Ovary (tissue), 9 donors: ENCODE data around the gene ZNF254. TPM values are rescaled to one million over a fixed set of nuclear protein-coding genes. Genes with fewer than 3 reads are reported as not detected.

Source experiments
- DNase-seq, 5 donors: peaks; one replicate each; pipeline ENCODE4 v3.0.0-alpha.2; 2019 to 2020
- H3K27ac ChIP-seq, 2 donors: fragments of 200-600 bp; one replicate each; pipeline versions ENCODE4 v1.5.1 to v1.8.0; 2019 to 2022
- H3K27me3 ChIP-seq: fragments of 200-600 bp; one replicate; pipeline ENCODE4 v1.8.0; 2022
- H3K36me3 ChIP-seq: fragments of 200-600 bp; sonication (generic); one replicate; pipeline ENCODE4 v1.5.1; 2019
- H3K4me1 ChIP-seq: one replicate; pipeline ENCODE4 v1.8.1; 2013; ENCODE audit warnings: mild to moderate bottlenecking, moderate library complexity; ENCODE audit not compliant: insufficient read depth
- H3K4me3 ChIP-seq: fragments of 200-600 bp; sonication (generic); one replicate; pipeline ENCODE4 v1.5.1; 2017
- H3K9me3 ChIP-seq, 2 donors: fragments of 200-600 bp in 1 of 2; sonication (generic) in 1 of 2; one replicate each; pipeline versions ENCODE4 v1.5.1 to v1.8.1; 2013 to 2019; ENCODE audit warnings: mild to moderate bottlenecking in 1 of 2, moderate library complexity in 1 of 2
- CTCF ChIP-seq, 3 donors: fragments of 450-650 bp in 2 of 3; fragments of 200-600 bp in 1 of 3; IDR thresholded peaks; one replicate each; pipeline versions ENCODE4 v1.5.1 to v1.8.0; 2016 to 2022; ENCODE audit warnings: antibody characterized with exemption in 3 of 3, mild to moderate bottlenecking in 1 of 3
- EP300 ChIP-seq: sonication (generic); formaldehyde crosslinking; IDR thresholded peaks from one replicate; pipeline ENCODE4 v1.6.1; 2017; ENCODE audit warnings: antibody characterized with exemption
- POLR2A ChIP-seq: fragments of 450-650 bp; IDR thresholded peaks from one replicate; pipeline ENCODE4 v1.6.1; 2017; ENCODE audit warnings: antibody characterized with exemption, mild to moderate bottlenecking, moderate library complexity
- WGBS, 3 donors: extraction: QIAGEN DNeasy Blood & Tissue Kit in 1 of 3; methylation state at CpG; one replicate each; pipeline versions ENCODE4 v1.1.5 to v1.1.7; 2013 to 2017; 5-methylcytosine and 5-hydroxymethylcytosine counted together
- intact Hi-C, 4 donors: fragments of 100-400 bp; cut with DNase I; formaldehyde crosslinking; loops; one replicate each; pipeline versions ENCODE4 v1.11.0 to v1.15.1; 2022 to 2023
- polyA plus RNA-seq, 2 donors: library from polyadenylated mRNA; stranded (reverse); fragments of 200-250 nt in 1 of 2; fragments of 350-450 nt in 1 of 2; fragmentation: Illumina TruSeq in 1 of 2; extraction: RNeasy Lipid Tissue Mini Kit (QIAGEN cat#74804) in 1 of 2; gene quantifications; one replicate each; pipeline ENCODE4 v1.2.3, GENCODE V29; 2013 to 2014
- total RNA-seq, 7 donors: library from RNA; depleted of rRNA in 2 of 7; stranded (reverse); fragments of >200 nt in 2 of 7; fragmentation: NEBNext Ultra II Directional in 3 of 7; extraction: Animal tissue kit (Norgen Biotek cat#: 25700) in 3 of 7; gene quantifications; one replicate each; pipeline versions ENCODE4 v1.1.0 to v1.2.4, GENCODE V29; 2016 to 2023
- donor health status: DM: no; HTN: no; CAD: no; lungs with moderate emphysema.
- donor health status: DM: no; HTN: no; CAD: no.
- donor health status: Bipolar disorder and iron deficiency.
- donor health status: DM: yes; HTN: yes; CAD: no.
- donor health status: DM: no; HTN: no; CAD: no.
- donor health status: DM: yes; HTN: yes; CAD: no.

The ZNF254 gene
- total and polyA plus RNA-seq, 9 donors, result 9.5 to 30.2 (median 22.3) TPM

GRCh38 chr19:24140099-24140498, 53.1 kb downstream of the ZNF254 start:
- H3K4me3 ChIP-seq, result no peak overlapping the region
- H3K27ac ChIP-seq, result no peak overlapping the region
- no peak for DNase-seq
- peaks cover 2 to 32% of the 10 kb centered on the region in 2 donors for H3K9me3 ChIP-seq
- TF ChIP-seq EP300, result no peak
- TF ChIP-seq CTCF (IDR thresholded peaks at IDR 0.05), result no peak
- no peak for TF ChIP-seq POLR2A
- no peaks in the 10 kb centered on the region for H3K36me3 ChIP-seq
- intact Hi-C loops, result no loop called here
- WGBS, 3 donors, result 84 to 86% (median 85%) methylated on average over 3 of the region's 3 CpGs
- H3K4me1 ChIP-seq, result no peaks in the 10 kb centered on the region
- no peaks in the 10 kb centered on the region for H3K27me3 ChIP-seq

- intact Hi-C loops, result no loop called here
- H3K27me3 ChIP-seq, result no peaks in the 10 kb centered on the region
- no peak overlapping the region for H3K27ac ChIP-seq
- no peak for DNase-seq
- no peak overlapping the region for H3K4me3 ChIP-seq
- no peaks in the 10 kb centered on the region for H3K4me1 ChIP-seq
- H3K36me3 ChIP-seq, result no peaks in the 10 kb centered on the region
- TF ChIP-seq CTCF (IDR thresholded peaks at IDR 0.05) (no peak), POLR2A (no peak)
- H3K9me3 ChIP-seq, result peaks cover 2 to 29% of the 10 kb centered on the region in 2 donors
Measured at GRCh38 chr19:24140591-24140990, 53.6 kb downstream of the ZNF254 start.

- TF ChIP-seq EP300 (no peak), POLR2A (no peak), CTCF (IDR thresholded peaks at IDR 0.05) (no peak)
- H3K4me1 ChIP-seq, result no peaks in the 10 kb centered on the region
- DNase-seq, result no peak
- no peaks in the 10 kb centered on the region for H3K27me3 ChIP-seq
- H3K27ac ChIP-seq, result no peak overlapping the region
- no peak overlapping the region for H3K4me3 ChIP-seq
- intact Hi-C loops, result no loop called here
- peaks cover 2 to 28% of the 10 kb centered on the region in 2 donors for H3K9me3 ChIP-seq
- no peaks in the 10 kb centered on the region for H3K36me3 ChIP-seq
Measured at GRCh38 chr19:24141612-24142011, 54.6 kb downstream of the ZNF254 start.

GRCh38 chr19:24142771-24143170, 55.8 kb downstream of the ZNF254 start:
- H3K9me3 ChIP-seq, result peaks cover 0 to 19% of the 10 kb centered on the region in 2 donors
- WGBS, 3 donors, result 97 to 98% (median 98%) methylated on average over 3 of the region's 3 CpGs
- TF ChIP-seq POLR2A (no peak), CTCF (IDR thresholded peaks at IDR 0.05) (no peak), EP300 (no peak)
- H3K27ac ChIP-seq, result no peak overlapping the region
- no peaks in the 10 kb centered on the region for H3K36me3 ChIP-seq
- no peak for DNase-seq
- intact Hi-C loops, result no loop called here
- H3K27me3 ChIP-seq, result no peaks in the 10 kb centered on the region
- H3K4me3 ChIP-seq, result no peak overlapping the region
- no peaks in the 10 kb centered on the region for H3K4me1 ChIP-seq

GRCh38 chr19:24159707-24160106, 72.7 kb downstream of the ZNF254 start:
- intact Hi-C loops, result no loop called here
- peaks cover 2% of the 10 kb centered on the region for H3K36me3 ChIP-seq
- peaks cover 0 to 15% of the 10 kb centered on the region in 2 donors for H3K9me3 ChIP-seq
- 83 to 90% (median 89%) methylated on average over 2 of the region's 2 CpGs for WGBS, 3 donors
- no peaks in the 10 kb centered on the region for H3K27me3 ChIP-seq
- TF ChIP-seq EP300 (no peak), POLR2A (no peak), CTCF (IDR thresholded peaks at IDR 0.05) (no peak)
- no peak overlapping the region for H3K4me3 ChIP-seq
- H3K27ac ChIP-seq, result no peak overlapping the region
- DNase-seq, result no peak
- H3K4me1 ChIP-seq, result no peaks in the 10 kb centered on the region
